HepG2 (cell line): ENCODE results near the gene SPSB1. TPM values are rescaled to one million over a fixed set of nuclear protein-coding genes. Genes with fewer than 3 reads are reported as not detected.

Experiments
- BCL6 ChIP-seq: IDR thresholded peaks from 2 replicates; pipeline ENCODE4 v1.6.1; 2016; ENCODE audit warnings: missing genetic modification reagents, missing compliant biosample characterization
- KAT2B ChIP-seq: fragments of 150-350 bp; IDR thresholded peaks from 2 replicates; pipeline ENCODE4 v1.6.1; 2014; ENCODE audit warnings: low read depth, low read length, borderline replicate concordance
- RORA ChIP-seq: sonication (generic); formaldehyde crosslinking; IDR thresholded peaks from 2 replicates; pipeline ENCODE4 v1.5.0; 2020; ENCODE audit warnings: mild to moderate bottlenecking, missing genetic modification reagents, moderate library complexity
- SNAI1 ChIP-seq: sonication (generic); formaldehyde crosslinking; IDR thresholded peaks from 2 replicates; pipeline ENCODE4 v1.5.0; 2020; ENCODE audit warnings: mild to moderate bottlenecking, missing genetic modification reagents, borderline replicate concordance
- SNRNP70 ChIP-seq: fragments of 200-400 bp; formaldehyde crosslinking; IDR thresholded peaks from 2 replicates; pipeline ENCODE4 v1.6.1; 2017; ENCODE audit warnings: mild to moderate bottlenecking, low read depth, low read length, moderate library complexity
- ZNF382 ChIP-seq: sonication (generic); formaldehyde crosslinking; IDR thresholded peaks from 2 replicates; pipeline ENCODE4 v1.5.0; 2020; ENCODE audit warnings: missing genetic modification reagents, mild to moderate bottlenecking, borderline replicate concordance
- ZZZ3 ChIP-seq: sonication (generic); formaldehyde crosslinking; IDR thresholded peaks from 2 replicates; pipeline ENCODE4 v1.4.0; 2020; ENCODE audit warnings: missing genetic modification reagents, mild to moderate bottlenecking, borderline replicate concordance
- polyA plus RNA-seq, 8 experiments: library from polyadenylated mRNA; depleted of rRNA in 3 of 8; stranded (reverse) in 7 of 8; unstranded in 1 of 8; fragments of >200 nt; fragmentation: Illumina TruSeq in 4 of 8; extraction: Trizol in 4 of 8; gene quantifications; 2 replicates each; pipeline versions ENCODE4 v1.2.1 to v1.2.3, GENCODE V29; 2011 to 2016; ENCODE audit warnings: low read depth in 4 of 8, missing spikeins in 1 of 8, mixed read lengths in 1 of 8; ENCODE audit not compliant: insufficient read depth in 1 of 8
- total RNA-seq, 5 experiments: library from RNA; depleted of rRNA; stranded (reverse); fragments of >200 nt; fragmentation: Illumina TruSeq; extraction: Trizol; gene quantifications; 2 replicates each; pipeline ENCODE4 v1.2.3, GENCODE V29; 2016; ENCODE audit warnings: low read depth in 1 of 5
- TF ChIP-seq, protein P1 (sequence below): sonication (generic); formaldehyde crosslinking; IDR thresholded peaks from 2 replicates; pipeline ENCODE4 v1.4.0; 2020; ENCODE audit warnings: mild to moderate bottlenecking, low read depth, missing genetic modification reagents
- TF ChIP-seq, protein P2 (sequence below): sonication (generic); formaldehyde crosslinking; IDR thresholded peaks from 2 replicates; pipeline ENCODE4 v1.4.0; 2020; ENCODE audit warnings: mild to moderate bottlenecking, missing genetic modification reagents
- TF ChIP-seq, protein P3 (sequence below): sonication (generic); formaldehyde crosslinking; IDR thresholded peaks from 2 replicates; pipeline ENCODE4 v1.8.0; 2022; ENCODE audit warnings: mild to moderate bottlenecking, missing genetic modification reagents
- TF ChIP-seq, protein P4 (sequence below): sonication (generic); formaldehyde crosslinking; IDR thresholded peaks from 2 replicates; pipeline ENCODE4 v1.5.0; 2020; ENCODE audit warnings: missing genetic modification reagents, mild to moderate bottlenecking, borderline replicate concordance

The SPSB1 gene
- total and polyA plus RNA-seq, 2 of the 13 experiments (the other 11 are each of a cell fraction or from before 2014, with no cell fraction given), result 5.0 to 8.0 TPM

DNA sequence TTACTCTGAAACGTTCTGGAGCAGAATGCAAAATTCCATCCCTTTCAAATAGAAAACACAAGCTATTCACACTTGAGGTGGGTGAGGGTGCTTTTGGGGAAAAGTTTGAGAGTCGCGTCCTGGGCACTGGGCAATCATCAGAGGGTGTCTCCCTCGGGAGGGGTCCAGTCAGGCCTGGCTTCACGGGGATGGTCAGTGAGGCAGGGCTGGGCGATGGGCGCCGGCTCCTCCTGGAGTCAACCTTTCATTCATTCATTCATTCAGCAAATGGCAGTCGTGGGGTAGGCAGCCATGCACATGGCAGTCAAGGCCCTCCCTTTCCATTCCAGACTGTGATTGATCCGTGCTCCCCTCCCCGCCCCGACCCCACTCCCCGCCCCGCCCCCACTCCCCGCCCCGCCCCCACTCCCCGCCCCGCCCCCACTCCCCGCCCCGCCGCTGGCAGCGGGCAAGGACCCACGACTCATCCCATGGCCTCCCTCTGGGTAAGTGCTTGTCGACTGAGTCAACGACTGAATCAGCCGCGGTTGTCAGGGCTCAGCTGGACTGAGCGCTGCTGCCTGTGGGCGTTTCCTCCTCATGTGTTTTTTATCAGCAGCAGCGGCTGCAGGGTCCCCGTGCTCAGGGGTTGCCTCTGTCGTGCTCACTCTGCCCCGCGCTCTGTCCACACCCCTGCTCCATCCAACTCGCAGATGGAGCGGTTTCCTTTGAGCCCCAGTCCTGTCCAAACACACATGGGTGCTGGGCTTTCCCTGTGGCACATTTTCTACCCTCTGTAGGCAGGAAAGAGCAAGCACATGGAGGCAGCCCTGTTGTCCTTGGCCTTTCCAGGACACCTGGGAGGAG lies 12.5 kb upstream of the SPSB1 start (continued):
- TF ChIP-seq SNRNP70, result no peak
- no peak for TF ChIP-seq SNAI1 (CRISPR knock-in tag)
- TF ChIP-seq, protein P1, sequence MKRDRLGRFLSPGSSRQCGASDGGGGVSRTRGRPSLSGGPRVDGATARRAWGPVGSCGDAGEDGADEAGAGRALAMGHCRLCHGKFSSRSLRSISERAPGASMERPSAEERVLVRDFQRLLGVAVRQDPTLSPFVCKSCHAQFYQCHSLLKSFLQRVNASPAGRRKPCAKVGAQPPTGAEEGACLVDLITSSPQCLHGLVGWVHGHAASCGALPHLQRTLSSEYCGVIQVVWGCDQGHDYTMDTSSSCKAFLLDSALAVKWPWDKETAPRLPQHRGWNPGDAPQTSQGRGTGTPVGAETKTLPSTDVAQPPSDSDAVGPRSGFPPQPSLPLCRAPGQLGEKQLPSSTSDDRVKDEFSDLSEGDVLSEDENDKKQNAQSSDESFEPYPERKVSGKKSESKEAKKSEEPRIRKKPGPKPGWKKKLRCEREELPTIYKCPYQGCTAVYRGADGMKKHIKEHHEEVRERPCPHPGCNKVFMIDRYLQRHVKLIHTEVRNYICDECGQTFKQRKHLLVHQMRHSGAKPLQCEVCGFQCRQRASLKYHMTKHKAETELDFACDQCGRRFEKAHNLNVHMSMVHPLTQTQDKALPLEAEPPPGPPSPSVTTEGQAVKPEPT (CRISPR knock-in tag), result no peak
- no peak for TF ChIP-seq KAT2B
- TF ChIP-seq, protein P2, sequence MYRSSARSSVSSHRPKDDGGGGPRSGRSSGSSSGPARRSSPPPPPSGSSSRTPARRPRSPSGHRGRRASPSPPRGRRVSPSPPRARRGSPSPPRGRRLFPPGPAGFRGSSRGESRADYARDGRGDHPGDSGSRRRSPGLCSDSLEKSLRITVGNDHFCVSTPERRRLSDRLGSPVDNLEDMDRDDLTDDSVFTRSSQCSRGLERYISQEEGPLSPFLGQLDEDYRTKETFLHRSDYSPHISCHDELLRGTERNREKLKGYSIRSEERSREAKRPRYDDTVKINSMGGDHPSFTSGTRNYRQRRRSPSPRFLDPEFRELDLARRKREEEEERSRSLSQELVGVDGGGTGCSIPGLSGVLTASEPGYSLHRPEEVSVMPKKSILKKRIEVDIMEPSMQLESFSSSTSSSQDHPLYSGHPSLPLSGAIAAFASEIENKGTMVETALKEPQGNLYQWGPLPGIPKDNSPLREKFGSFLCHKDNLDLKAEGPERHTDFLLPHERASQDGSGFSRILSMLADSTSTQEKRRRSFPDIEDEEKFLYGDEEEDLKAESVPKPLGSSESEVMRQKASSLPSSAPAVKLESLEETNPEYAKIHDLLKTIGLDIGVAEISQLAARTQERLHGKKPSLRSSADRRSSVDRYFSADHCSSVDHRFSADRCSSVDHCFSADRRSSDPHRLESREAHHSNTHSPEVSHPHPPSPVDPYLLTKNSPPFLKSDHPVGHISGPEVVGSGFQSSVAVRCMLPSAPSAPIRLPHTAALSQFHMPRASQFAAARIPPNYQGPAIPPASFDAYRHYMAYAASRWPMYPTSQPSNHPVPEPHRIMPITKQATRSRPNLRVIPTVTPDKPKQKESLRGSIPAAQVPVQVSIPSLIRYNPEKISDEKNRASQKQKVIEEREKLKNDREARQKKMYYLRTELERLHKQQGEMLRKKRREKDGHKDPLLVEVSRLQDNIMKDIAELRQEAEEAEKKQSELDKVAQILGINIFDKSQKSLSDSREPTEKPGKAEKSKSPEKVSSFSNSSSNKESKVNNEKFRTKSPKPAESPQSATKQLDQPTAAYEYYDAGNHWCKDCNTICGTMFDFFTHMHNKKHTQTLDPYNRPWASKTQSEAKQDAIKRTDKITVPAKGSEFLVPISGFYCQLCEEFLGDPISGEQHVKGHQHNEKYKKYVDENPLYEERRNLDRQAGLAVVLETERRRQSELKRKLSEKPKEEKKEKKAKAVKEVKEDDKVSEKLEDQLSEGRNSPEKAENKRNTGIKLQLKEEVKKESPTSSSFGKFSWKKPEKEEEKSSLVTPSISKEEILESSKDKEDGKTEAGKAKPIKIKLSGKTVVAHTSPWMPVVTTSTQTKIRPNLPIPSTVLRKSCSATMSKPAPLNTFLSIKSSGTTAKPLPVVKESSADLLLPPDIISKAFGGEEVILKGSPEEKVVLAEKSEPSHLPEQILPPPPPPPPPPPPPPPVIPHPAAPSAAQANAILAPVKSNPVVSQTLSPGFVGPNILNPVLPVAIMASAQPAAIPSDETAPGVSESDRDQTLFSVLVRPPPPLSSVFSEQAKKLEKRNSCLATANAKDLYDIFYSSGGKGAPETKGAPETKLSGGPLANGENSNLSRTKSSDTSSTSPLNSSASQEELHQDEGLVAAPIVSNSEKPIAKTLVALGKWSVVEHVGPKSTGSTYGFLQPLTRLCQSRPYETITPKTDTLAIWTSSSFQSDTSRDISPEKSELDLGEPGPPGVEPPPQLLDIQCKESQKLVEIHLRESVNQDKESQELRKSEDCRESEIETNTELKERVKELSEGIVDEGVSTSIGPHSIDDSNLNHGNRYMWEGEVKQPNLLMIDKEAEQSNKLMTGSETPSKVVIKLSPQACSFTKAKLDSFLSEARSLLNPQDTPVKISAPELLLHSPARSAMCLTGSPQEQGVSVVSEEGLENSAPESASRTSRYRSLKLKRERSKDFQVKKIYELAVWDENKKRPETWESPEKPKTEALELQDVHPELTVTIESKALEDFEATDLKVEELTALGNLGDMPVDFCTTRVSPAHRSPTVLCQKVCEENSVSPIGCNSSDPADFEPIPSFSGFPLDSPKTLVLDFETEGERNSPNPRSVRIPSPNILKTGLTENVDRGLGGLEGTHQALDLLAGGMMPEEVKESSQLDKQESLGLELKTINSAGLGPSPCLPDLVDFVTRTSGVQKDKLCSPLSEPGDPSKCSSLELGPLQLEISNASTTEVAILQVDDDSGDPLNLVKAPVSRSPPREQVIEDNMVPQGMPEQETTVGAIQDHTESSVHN, result no peak
- TF ChIP-seq, protein P3, sequence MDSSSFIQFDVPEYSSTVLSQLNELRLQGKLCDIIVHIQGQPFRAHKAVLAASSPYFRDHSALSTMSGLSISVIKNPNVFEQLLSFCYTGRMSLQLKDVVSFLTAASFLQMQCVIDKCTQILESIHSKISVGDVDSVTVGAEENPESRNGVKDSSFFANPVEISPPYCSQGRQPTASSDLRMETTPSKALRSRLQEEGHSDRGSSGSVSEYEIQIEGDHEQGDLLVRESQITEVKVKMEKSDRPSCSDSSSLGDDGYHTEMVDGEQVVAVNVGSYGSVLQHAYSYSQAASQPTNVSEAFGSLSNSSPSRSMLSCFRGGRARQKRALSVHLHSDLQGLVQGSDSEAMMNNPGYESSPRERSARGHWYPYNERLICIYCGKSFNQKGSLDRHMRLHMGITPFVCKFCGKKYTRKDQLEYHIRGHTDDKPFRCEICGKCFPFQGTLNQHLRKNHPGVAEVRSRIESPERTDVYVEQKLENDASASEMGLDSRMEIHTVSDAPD (CRISPR knock-in tag), result no peak
- TF ChIP-seq BCL6 (CRISPR knock-in tag), result no peak
- TF ChIP-seq, protein P4, sequence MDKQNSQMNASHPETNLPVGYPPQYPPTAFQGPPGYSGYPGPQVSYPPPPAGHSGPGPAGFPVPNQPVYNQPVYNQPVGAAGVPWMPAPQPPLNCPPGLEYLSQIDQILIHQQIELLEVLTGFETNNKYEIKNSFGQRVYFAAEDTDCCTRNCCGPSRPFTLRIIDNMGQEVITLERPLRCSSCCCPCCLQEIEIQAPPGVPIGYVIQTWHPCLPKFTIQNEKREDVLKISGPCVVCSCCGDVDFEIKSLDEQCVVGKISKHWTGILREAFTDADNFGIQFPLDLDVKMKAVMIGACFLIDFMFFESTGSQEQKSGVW (CRISPR knock-in tag), result no peak
- no peak for TF ChIP-seq RORA (CRISPR knock-in tag)
- TF ChIP-seq ZZZ3 (CRISPR knock-in tag), result no peak
- TF ChIP-seq ZNF382 (CRISPR knock-in tag), result no peak
